H1 (cell line): ENCODE measurements around the gene RNF114. TPM values are rescaled to one million over a fixed set of nuclear protein-coding genes. Genes with fewer than 3 reads are reported as not detected.

Source experiments
- CHD1 ChIP-seq: IDR thresholded peaks from 2 replicates; pipeline ENCODE4 v1.6.1; 2012; ENCODE audit warnings: low read depth, low read length, improper control_type of control experiment
- HDAC6 ChIP-seq: IDR thresholded peaks from one replicate; pipeline ENCODE4 v1.7.1; 2012; ENCODE audit warnings: low read depth, mild to moderate bottlenecking, inconsistent platforms, low read length, moderate library complexity
- KDM4A ChIP-seq: IDR thresholded peaks from one replicate; pipeline ENCODE4 v1.7.1; 2012; ENCODE audit warnings: low read depth, mild to moderate bottlenecking, moderate library complexity, low read length, inconsistent platforms; ENCODE audit not compliant: severe bottlenecking
- RAD21 ChIP-seq, 2 experiments: IDR thresholded peaks in 1 of 2; conservative IDR thresholded peaks in 1 of 2; 2 replicates each; pipeline ENCODE4 v1.6.1; 2011; ENCODE audit warnings: low read depth in 2 of 2, low read length in 2 of 2, improper control_type of control experiment in 1 of 2, inconsistent platforms in 1 of 2, mild to moderate bottlenecking in 1 of 2, moderate library complexity in 1 of 2
- polyA plus RNA-seq, 7 experiments: library from polyadenylated mRNA; depleted of rRNA in 3 of 7; stranded (reverse) in 5 of 7; unstranded in 2 of 7; fragments of >200 nt in 5 of 7; fragments of 200-250 nt in 2 of 7; gene quantifications; 1 replicate in 5 of 7; 2 replicates in 1 of 7; 4 replicates in 1 of 7; pipeline versions ENCODE4 v1.2.1 to v1.2.3, GENCODE V29; 2011 to 2013; ENCODE audit warnings: missing spikeins in 2 of 7, mixed read lengths in 2 of 7
- total RNA-seq: library from RNA; stranded (reverse); fragmentation: NEBNext Ultra II Directional; extraction: Animal tissue kit (Norgen Biotek cat#: 25700); gene quantifications from 2 replicates; pipeline ENCODE4 v1.2.1, GENCODE V29; 2021

The RNF114 gene
- total and polyA plus RNA-seq, 2 of the 8 experiments (the other 6 are each of a cell fraction or from before 2014, with no cell fraction given), result 81.7 to 89.9 TPM

GRCh38 chr20:50001784-50002311 is 65.7 kb downstream of the RNF114 start (continued):
- no peak for TF ChIP-seq KDM4A
- no peak for TF ChIP-seq CHD1
- TF ChIP-seq HDAC6, result no peak
- TF ChIP-seq RAD21 (IDR thresholded peaks at IDR 0.05 in 1 of 2, conservative IDR thresholded peaks at IDR 0.05 in 1 of 2; ENCODE audit: low read depth in 2 of 2, low read length in 2 of 2), result no peak
